NCI-H345 treated with DMSO at 0.1 percent for 48 hours (cell line): ENCODE measurements around the gene OSBPL10.

ENCODE experiments used
- DNase-seq: peaks from one replicate; lab custom pipeline; 2025; ENCODE audit not compliant: unreplicated experiment; lab: John Stamatoyannopoulos, UW

OSBPL10 gene

DNA sequence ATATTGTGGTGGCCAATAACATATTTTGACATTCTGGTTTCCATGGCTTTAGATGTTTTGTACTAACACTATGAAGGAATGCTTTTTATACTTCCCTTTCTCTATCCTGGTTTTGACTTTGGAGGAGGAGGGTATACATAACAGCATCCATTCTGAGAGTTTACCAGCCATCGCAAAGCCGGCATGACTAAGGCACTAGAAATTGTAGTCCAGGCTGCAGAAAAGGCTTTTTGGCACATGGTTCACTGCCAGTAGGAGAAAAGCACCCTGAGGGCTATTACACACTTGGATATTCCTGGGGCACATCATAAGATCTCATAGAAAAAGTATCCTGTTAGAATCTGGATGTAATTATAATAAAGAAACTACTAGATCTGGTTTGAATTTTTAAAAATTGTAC is 346.6 kb downstream of the OSBPL10 start:
- DNase-seq, result no peak

DNA sequence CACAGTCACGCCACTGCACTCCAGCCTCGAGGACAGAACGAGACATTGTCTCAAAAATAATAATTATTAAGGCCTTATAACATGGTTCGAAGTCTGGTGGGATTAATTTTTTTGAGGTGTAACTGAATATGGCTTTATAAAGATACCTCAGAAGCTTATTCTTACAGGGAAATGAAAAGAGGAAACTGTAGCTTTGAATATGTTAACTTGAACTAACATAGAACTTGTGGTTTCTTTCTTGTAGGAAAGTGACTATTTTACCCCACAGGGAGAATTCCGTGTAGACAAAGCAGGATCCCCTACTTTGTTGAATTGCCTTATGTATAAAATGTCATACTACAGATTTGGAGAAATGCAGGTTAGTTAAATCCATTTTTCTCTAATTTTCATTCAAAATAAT is 352.0 kb downstream of the OSBPL10 start:
- DNase-seq, result no peak

DNA sequence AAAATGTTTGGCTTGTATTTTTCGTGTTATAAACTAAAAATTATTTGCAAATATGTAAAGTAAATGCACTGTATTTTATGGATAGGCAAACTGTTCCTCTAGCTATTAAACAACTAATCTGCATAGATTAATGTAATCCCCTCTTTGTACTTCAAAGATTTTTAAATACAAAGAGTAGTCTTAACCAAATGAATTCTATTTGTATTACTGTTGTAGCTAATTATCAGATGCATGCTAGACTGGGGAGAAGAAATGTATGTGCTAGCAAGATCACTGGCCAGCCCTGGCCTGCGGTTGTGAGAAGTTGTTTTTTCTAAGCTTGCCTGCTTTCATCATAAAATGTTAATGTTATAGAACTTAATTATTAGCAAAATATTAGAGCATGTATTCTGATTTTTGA is 355.7 kb downstream of the OSBPL10 start:
- no peak for DNase-seq

DNA sequence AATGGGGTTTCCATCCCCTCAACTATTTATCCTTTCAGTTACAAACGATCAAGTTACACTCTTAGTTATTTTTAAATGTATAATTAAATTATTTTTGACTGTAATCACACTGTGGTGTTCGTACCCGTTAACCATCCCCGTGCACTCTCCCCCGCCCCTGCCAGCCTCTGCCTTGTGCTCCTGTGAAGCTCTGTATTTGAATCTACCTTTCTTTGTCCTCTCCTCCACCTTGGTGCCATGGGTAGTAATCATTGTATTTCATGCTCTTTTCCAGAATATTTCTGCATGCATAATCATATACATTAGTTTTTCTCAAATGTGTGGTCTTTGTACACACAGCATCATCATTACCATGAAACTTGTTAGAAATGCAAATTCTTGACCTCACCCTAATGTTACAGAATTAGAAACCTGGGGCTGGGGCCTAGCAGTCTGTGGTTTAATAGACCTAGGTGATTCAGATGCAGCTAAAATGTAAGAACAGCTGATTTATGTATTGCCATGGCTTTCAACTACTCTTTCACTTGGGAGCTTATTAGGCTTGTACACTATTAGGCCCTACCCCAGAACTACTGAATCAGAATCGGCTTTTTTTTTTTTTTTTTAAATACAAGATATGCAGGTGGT is 356.9 kb downstream of the OSBPL10 start:
- DNase-seq, result no peak

DNA sequence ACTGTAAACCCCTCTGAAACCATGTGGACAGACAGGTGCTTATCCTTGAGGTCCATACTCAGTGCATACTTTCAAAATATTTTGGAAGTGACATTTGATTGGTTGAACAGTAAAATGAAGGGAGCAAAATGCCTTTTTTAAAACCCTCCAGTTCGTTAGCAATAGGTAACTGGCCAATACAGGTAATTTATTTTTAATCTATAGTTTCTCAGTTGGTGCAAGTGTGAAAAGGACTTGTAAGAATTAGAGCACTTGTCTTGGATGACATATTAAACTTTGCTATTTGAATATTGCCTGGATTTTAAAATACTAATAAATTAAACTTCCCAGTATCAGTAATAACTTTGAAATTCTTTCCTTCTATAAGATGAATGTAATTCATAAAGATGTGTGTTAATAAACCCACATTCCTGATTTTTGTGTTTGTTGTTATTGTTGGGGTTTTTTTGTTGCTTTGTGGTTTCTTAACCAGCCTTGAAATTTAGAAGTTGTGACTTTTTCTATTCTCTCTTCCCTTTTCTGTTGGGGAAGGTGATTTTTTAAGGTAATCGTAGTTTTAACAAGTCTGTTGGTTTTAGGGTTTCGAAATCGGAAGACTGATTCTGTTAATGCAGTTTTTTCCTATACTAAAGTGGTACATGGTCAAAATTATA is 358.3 kb downstream of the OSBPL10 start:
- no peak for DNase-seq

DNA sequence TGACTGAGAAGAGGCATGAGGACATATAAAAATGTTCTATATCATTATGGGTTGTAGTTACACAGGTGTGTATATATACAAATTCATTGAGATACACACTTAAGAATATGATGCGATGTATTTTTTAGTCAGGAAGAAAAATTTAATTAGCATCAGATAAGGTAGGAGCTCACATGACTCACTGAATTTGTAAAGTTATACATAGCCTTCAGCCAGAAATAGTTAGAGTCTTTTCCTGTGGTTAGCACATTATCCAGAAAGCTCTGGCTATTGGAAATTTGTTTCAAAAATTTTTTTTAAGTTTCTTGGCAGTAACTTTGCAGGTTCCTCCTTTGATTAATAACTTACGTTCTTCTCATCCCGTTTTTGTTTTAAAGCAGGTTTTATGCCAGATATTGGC is 359.7 kb downstream of the OSBPL10 start:
- DNase-seq, result no peak

DNA sequence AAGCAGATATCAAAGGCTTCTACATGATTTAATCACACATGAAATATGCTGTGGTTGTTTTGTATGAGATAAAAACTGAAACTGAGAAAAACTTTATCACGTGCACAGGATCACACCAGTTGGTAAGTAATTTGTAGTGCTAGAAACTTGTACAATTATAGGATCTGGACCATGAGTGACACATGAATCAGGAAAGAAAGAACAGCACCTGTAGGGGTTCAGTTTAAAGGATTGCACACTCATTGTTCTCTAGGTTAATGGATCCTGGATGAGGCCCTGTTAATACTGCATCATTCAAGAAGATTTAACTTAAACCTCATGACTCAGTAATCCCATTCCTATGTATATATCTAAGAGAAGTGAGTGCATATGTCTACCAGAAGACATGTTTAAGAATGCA is 360.4 kb downstream of the OSBPL10 start:
- DNase-seq, result no peak

DNA sequence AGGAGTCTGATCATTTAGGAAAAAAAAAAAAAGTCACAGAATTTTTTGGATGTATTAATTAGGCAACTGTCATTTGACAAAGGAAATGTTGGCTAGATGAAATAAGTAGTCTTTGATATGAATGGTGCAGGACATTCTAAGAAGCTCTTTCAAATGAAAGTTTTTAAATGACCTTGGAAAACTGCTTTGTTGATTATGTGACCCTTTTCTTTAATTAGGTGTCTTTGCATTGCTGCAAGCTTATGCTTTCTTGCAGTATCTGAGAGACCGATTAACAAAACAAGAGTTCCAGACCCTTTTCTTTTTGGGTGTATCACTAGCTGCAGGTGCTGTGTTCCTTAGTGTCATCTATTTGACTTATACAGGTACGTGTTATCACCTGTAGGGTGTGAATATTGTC is 364.4 kb downstream of the OSBPL10 start:
- no peak for DNase-seq

DNA sequence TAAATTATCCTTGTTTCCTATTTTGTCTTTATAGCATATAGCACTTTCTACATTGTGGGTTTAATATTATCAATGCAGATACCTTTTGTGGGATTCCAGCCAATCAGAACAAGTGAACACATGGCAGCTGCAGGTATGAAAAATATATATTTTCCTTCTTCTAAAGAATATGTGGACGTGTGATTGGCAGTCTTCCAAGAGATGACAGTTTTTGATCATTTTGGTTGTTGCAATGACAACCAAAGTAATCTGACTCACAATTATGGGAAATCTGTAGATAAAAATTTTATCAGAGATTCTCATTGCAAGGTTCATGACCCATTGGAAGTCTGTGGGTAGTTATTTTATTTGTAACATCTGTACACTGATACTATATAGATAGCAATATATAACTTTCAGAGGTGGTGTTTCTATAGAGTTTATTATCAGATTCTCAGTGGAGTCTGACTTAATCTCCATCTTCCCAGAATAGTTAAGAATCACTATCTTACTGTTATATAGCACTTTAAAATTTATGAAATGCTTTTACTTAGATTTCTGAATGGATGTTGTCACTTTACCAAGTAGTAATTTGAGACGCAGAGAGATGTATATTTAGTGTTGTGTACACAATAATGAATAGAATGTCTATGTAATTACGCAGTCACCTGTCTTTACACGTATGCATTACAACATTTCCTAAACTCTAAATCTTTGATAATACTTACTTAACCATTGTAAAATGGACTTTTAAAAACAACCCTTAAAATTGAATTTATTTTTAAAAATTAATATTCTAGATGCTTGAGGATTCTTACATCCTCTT is 365.8 kb downstream of the OSBPL10 start:
- no peak for DNase-seq

DNA sequence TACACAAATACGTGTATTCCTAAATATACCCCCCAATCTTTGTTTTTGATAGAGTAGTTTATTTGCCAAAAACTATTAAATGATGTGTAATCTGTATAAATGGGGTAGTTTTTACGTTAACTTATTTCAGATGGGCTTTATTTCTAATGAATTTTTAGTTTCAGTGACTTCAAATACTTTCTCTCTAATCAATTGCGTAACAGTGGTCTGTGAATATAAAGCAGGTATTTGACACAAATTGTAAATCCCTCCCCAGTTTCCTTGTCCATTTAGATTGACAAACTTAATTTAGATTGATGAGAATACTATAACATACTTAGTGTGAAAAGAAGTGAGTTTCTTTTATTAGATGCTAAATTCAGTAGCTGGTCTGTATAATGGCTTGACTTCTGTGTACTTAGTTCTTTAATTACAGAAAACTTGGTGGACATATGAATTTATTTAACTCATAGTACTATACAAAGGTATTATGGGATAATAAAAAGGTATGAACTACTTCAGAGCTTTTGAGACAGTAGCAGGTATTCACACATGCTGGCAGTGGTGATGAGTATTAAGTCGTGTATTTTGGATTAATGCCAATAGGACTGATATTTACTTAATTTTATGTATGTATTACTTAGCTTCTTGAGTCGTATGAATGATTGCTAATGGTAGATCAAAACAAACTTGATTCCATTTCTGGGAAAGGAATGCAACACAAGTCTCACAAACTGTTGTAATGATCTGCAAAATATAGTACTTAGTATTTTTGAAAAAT is 366.7 kb downstream of the OSBPL10 start:
- no peak for DNase-seq

DNA sequence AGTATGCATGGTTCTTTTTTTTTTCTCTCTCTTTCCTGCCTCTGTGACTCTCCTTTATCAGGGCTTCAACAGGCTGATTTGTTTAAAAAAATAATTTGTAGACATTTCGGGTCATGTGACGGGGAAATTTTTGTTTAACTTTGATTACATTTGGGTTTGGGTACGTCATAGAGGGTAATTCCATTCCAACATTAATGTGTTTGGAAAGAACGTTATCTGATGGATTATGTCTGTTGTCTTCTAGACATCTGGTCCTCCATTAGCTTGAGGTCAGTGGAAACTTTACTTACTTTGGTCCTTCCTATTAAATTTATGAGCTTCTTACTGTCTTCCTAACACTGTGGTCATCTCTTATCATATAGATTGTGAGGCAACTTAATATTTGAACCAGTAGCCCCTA is 367.4 kb downstream of the OSBPL10 start:
- DNase-seq, result no peak

DNA sequence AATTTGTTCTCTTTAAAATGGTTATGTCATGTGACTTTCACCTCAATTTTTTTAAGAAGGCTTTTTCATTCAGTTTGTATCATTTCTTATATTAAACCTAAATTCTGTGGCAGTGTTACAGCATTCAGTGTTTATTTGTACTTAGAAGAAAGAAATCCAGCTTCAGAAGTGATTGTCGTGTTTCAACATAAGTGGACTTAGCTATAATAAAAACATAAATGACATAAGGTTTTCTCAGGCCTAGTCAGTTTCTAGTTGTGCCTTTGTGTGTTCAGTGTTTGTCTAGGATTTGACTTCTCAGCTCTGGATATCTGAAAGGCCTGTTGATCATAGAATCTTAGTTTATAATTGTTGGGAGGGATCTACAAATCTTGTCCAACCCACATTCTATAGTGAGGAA is 367.9 kb downstream of the OSBPL10 start:
- no peak for DNase-seq
